HG03066 (cell line): ENCODE results near the gene TUBB3.
"Not testable (repeated sequence)": the region's sequence is repeated elsewhere in the genome, so short reads cannot be mapped to it uniquely, and the experiment has no call there.

Source experiments
- ATAC-seq: cut with Tn5 transposase; IDR thresholded peaks from one replicate; pipeline ENCODE4 v1.9.1; 2021; ENCODE audit warnings: low read depth; ENCODE audit not compliant: unreplicated experiment

Gene TUBB3

GRCh38 chr16:89960966-89961365, 37.8 kb downstream of the TUBB3 start:
- no peak for ATAC-seq

DNA sequence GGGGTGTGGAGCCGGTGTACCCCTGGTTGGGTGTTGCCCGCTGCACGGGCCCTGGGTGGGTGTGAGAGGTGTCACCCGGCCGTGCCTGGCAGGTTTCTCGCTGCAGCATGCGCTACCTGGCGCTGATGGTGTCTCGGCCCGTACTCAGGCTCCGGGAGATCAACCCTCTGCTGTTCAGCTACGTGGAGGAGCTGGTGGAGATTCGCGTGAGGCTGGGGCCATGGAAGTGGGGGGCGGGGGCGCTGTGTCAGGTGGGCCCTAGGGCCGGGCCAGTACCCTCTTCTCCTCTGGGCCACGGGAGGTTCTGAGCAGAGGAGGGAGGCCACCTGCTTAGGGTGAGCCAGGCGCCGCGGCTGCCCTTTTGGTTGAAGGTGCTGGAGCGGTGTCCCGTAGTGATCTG, 38.8 kb downstream of the TUBB3 start:
- no peak for ATAC-seq

GRCh38 chr16:89962754-89963498, 39.8 kb downstream of the TUBB3 start:
- no peak for ATAC-seq

GRCh38 chr16:89964201-89964600, 41.1 kb downstream of the TUBB3 start:
- ATAC-seq, result no peak

DNA sequence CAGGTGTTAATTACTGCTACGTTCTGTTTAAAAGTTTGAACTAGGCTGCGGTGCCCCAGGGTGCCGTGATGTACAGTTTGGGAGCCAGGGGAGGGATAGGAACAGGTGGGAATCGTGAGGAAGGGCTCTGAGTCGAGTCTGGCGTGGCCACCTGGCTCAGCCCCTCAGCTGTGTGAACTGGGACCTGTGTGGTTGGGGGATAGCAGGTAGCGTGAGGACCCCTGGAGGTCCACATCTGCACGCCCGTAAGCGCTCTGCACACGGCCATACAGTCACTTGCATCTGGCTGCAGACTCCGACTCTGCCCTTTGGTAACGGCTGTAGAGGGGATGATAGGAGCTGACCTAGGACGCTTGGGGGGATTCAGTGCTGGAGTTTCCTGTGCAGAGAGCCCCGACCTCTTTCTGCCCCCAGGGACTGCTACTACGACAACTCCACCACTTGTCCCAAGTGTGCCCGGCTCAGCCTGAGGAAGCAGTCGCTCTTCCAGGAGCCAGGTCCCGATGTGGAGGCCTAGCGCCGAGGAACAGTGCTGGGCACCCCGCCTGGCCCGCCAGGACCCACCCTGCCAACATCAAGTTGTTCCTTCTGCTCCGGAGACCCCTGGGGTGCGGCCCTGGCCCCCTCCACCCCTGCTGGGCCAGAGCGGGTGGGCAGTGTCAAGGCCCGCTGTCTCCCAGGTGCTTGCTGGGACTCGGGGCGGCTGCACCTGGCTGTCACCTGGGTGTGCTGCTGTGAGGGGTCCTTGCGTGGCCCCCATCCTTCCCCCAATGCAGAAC, 42.5 kb downstream of the TUBB3 start:
- ATAC-seq, result no peak

DNA sequence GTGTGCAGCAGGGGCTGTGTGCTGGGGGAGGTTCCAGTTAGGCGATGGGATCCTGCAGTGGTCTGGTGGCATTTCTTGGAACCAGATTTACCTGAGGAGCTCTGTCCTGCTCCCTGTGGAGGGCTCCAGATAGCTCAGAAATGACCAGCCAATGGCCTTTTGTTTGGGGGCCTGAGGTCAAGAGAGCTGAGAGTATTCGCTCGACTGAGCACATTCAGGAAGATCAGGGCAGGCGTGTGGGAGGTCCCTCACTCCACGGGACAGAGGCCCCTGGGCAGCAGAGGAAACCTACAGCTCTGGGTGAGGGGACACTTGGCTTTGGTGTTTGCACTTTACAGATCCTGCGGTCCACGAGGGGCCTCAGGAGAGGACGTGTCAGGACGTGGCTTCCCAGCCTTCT, 43.6 kb downstream of the TUBB3 start:
- ATAC-seq, result no peak

DNA sequence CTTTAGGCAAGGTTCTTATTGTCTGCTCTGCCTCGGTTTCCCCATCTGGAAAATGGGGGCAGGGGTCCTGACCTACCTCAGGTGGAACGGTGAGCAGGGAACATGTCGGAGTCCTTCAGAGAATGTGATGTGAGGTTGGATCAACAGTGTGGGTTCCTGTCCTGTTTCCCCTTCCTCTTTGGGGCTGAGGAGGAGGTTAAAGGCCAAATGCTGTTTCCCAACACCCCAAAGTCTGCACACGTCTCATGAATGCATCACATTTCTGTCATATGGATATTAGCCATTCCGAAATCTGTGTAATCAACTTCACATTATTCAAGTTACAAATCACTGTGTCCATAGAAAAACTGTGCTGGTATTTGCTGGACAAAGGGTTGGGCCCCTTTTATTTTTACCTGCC, 44.3 kb downstream of the TUBB3 start:
- ATAC-seq, result not testable (repeated sequence)

- ATAC-seq, result not testable (repeated sequence)
Measured at GRCh38 chr16:89968074-89968473, 44.9 kb downstream of the TUBB3 start.

DNA sequence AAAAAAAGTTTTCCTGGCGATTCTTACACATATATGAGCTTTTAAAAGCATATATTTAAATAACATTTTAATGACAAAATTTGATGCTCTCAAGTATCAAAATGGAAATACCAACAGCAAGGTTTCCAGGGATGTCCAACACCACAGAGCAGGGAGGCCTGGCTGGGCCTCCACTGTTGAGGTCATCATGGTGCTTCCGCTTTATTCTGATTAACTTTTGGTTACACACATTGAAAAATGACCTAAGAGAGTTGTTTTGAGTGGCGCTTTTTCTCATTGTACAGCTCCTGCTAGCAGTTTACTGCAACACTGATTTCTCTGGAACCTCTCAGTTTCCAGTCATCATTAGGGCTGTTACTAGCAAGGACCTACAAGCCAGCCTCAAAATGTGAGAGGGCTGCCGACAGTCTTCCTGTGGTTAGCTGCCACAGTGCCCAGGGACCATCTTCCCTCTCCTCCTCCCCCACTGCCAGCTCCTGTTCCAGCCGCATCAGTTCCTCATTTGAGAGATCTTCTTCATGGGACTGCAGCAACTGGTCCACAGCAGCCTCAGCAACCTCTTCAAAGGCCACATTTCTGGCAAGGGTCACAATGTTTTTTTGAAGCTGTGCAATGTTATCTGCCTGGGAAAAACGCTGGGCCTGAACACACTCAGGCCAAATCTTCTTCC, 46.7 kb downstream of the TUBB3 start:
- no peak for ATAC-seq

GRCh38 chr16:89971495-89972243, 48.5 kb downstream of the TUBB3 start:
- ATAC-seq, result no peak

- peak; percentile 80 for ATAC-seq
Measured at GRCh38 chr16:89972244-89973234, 49.4 kb downstream of the TUBB3 start.

GRCh38 chr16:89973235-89973634, 50.1 kb downstream of the TUBB3 start:
- ATAC-seq, result no peak

DNA sequence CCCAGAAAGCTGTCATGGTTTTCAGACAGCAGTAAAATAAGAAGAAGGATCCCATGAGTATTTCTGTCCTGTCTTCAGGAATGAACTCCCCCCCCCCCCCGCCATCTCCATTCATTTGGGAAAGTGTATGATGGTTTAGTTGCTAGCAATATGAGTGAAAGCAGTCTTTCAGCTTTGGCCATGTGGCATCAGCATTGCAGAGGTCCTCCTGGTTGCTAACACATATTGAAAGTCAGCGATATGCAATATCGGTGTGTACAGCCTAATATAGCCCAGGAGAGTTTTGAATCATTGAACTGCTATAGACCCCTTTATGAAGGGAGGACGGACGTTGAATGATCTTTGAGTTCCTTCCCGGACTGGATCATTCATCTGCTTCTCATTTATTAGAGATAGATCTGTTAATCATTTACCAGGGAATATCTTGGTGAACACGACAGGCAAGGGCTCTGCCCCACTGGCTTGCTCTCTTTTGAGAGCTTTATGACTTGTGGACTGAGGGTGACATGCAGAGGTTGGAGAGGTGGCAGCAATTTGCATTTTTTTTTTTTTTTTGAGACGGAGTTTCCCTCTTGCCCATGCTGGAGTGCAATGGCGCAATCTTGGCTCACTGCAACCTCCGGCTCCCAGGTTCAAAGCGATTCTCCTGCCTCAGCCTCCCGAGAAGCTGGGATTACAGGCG, 50.7 kb downstream of the TUBB3 start:
- no peak for ATAC-seq

DNA sequence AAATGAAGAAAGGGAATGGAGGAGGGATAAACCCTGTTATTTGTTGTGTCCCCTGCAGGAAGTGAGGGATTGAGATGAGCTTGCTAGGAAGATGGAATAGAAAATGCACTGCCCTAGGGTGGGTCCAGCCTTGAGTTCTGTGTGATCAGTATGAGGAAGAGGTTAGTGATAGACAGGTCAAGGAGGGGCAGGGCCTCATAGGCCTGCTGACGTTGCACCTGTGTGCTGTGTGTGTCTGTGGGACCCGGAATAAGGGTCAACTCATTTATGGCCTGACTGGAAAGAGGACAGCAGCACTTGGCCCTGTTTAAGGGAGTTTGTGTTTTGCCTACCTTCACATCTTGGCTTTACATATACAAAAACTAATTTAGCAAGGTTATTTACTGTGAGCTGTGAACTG, 51.7 kb downstream of the TUBB3 start:
- ATAC-seq, result no peak

GRCh38 chr16:89981414-89981813, 58.3 kb downstream of the TUBB3 start:
- no peak for ATAC-seq

GRCh38 chr16:89982318-89982717, 59.2 kb downstream of the TUBB3 start:
- ATAC-seq, result no peak

DNA sequence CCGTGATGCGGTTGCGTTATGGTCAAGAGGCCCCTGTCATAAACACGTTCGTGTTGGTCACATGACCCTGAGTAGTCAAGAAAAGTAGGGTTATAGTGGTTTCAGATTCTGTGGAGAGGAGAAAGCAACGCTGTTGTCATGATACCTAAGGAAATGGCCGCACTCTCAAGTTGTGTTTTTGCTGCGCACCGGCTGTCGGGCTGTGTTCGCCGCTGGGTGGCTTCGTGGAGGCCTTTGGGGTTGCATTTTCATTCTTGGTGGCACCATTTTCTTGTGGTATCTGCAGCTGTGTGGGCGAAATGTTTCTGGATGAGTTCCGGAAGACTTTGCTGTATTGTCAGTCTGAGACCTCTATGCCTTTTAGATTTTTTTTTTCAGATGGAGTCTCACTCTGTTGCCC, 60.4 kb downstream of the TUBB3 start:
- ATAC-seq, result no peak

DNA sequence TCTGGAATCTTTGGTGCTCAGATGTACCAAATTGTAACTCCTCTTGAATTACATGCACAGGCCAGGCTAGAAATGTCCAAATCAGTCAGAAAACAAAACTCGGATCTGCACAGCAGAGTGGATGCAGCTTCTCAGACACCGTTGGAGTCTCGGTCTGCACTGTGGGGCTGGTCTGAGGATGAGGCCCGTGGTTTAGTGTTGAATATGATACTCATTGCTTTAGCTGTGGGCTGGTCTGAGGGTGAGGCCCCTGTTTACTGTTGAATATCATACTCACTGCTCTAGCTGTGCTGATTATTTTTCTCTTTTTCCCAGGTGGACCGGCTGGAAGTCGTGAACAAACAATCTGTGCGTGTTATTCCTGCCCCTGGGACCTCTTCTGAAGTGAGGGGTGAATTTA, 61.1 kb downstream of the TUBB3 start:
- no peak for ATAC-seq

DNA sequence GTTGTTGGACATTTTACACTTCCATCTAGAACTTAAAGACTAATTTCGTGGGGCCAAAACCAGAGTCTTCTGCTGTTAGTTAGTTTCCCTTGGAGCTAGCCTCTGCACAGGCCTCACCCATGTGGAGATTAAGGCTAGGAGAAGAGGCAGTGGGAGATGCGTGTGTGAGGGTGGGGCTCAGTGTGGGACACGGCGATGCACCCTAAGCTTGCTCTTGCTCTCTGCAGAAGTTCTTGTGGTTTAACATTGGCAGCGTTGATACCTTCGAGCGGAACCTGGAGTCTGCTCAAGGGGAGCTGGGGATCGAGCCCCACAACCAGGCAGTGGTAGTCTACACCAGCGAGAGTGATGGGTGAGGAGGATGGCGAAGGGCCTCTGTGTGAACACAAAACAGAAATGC, 62.1 kb downstream of the TUBB3 start:
- no peak for ATAC-seq
